ENCODE data around the gene MAGEA11.

MAGEA11 gene

GRCh38 chrX:149715468-149715867 is 3.6 kb downstream of the MAGEA11 start:
- H2AFZ ChIP-seq (ENCODE audit: low read length): no peak overlapping the region
- no peak overlapping the region for H3K4me2 ChIP-seq (ENCODE audit: low read depth, low read length, poor library complexity, severe bottlenecking)

GRCh38 chrX:149716632-149717031 is 4.8 kb downstream of the MAGEA11 start:
- Histone ChIP-seq H3K9ac (ENCODE audit: low read depth, low read length, poor library complexity, severe bottlenecking) (no peak overlapping the region), H2AFZ (ENCODE audit: low read length) (no peak overlapping the region), H3K36me3 (ENCODE audit: insufficient read depth, low read length) (no peaks in the 10 kb centered on the region), H3K4me1 (ENCODE audit: insufficient read depth, low read length, poor library complexity, severe bottlenecking) (no peaks in the 10 kb centered on the region), H3K9me3 (ENCODE audit: insufficient read depth, low read depth, low read length) (no peaks in the 10 kb centered on the region), H4K20me1 (ENCODE audit: insufficient read depth, low read length, poor library complexity, severe bottlenecking) (no peaks in the 10 kb centered on the region), H3K9me2 (replicated peaks; ENCODE audit: low read depth, low read length) (no peaks in the 10 kb centered on the region), H3K27me3 (ENCODE audit: insufficient read depth, low read length, poor library complexity, severe bottlenecking) (no peaks in the 10 kb centered on the region), H3K4me2 (ENCODE audit: low read depth, low read length, poor library complexity, severe bottlenecking) (no peak overlapping the region), H3K79me2 (ENCODE audit: insufficient read depth, low read length) (no peaks in the 10 kb centered on the region), H3F3A (ENCODE audit: low read depth) (no peaks in the 10 kb centered on the region), H3K4me3 (ENCODE audit: low read length, poor library complexity, severe bottlenecking) (no peak overlapping the region)
- TF ChIP-seq CTCF (conservative IDR thresholded peaks at IDR 0.05; ENCODE audit: low read length): no peak
- no peak for TF ChIP-seq EZH2phosphoT487 (IDR thresholded peaks at IDR 0.05; ENCODE audit: borderline replicate concordance)

More at GRCh38 chrX:149715468-149715867, 3.6 kb downstream of the MAGEA11 start:
- H3K9ac ChIP-seq (ENCODE audit: low read depth, low read length, poor library complexity, severe bottlenecking): no peak overlapping the region
- no peak overlapping the region for H3K4me3 ChIP-seq (ENCODE audit: low read length, poor library complexity, severe bottlenecking)
- no peaks in the 10 kb centered on the region for H3F3A ChIP-seq (ENCODE audit: low read depth)
- TF ChIP-seq EZH2phosphoT487 (IDR thresholded peaks at IDR 0.05; ENCODE audit: borderline replicate concordance) (no peak), CTCF (conservative IDR thresholded peaks at IDR 0.05; ENCODE audit: low read length) (no peak)
- H3K9me2 ChIP-seq (replicated peaks; ENCODE audit: low read depth, low read length): no peaks in the 10 kb centered on the region
- H3K36me3 ChIP-seq (ENCODE audit: insufficient read depth, low read length): no peaks in the 10 kb centered on the region
- H3K4me1 ChIP-seq (ENCODE audit: insufficient read depth, low read length, poor library complexity, severe bottlenecking): no peaks in the 10 kb centered on the region
- H3K9me3 ChIP-seq (ENCODE audit: insufficient read depth, low read depth, low read length): no peaks in the 10 kb centered on the region
- H3K27me3 ChIP-seq (ENCODE audit: insufficient read depth, low read length, poor library complexity, severe bottlenecking): no peaks in the 10 kb centered on the region
- no peaks in the 10 kb centered on the region for H4K20me1 ChIP-seq (ENCODE audit: insufficient read depth, low read length, poor library complexity, severe bottlenecking)
- H3K79me2 ChIP-seq (ENCODE audit: insufficient read depth, low read length): no peaks in the 10 kb centered on the region

GRCh38 chrX:149717803-149718202 is 5.9 kb downstream of the MAGEA11 start:
- no peaks in the 10 kb centered on the region for H3K79me2 ChIP-seq (ENCODE audit: insufficient read depth, low read length)
- no peaks in the 10 kb centered on the region for H3K36me3 ChIP-seq (ENCODE audit: insufficient read depth, low read length)
- H3K4me1 ChIP-seq (ENCODE audit: insufficient read depth, low read length, poor library complexity, severe bottlenecking): no peaks in the 10 kb centered on the region
- H3K9me3 ChIP-seq (ENCODE audit: insufficient read depth, low read depth, low read length): no peaks in the 10 kb centered on the region
- no peak overlapping the region for H2AFZ ChIP-seq (ENCODE audit: low read length)
- no peaks in the 10 kb centered on the region for H4K20me1 ChIP-seq (ENCODE audit: insufficient read depth, low read length, poor library complexity, severe bottlenecking)
- no peaks in the 10 kb centered on the region for H3F3A ChIP-seq (ENCODE audit: low read depth)
- H3K4me3 ChIP-seq (ENCODE audit: low read length, poor library complexity, severe bottlenecking): no peak overlapping the region
- no peaks in the 10 kb centered on the region for H3K9me2 ChIP-seq (replicated peaks; ENCODE audit: low read depth, low read length)
- H3K9ac ChIP-seq (ENCODE audit: low read depth, low read length, poor library complexity, severe bottlenecking): no peak overlapping the region
- no peak overlapping the region for H3K4me2 ChIP-seq (ENCODE audit: low read depth, low read length, poor library complexity, severe bottlenecking)
- TF ChIP-seq CTCF (conservative IDR thresholded peaks at IDR 0.05; ENCODE audit: low read length): no peak
- no peak for TF ChIP-seq EZH2phosphoT487 (IDR thresholded peaks at IDR 0.05; ENCODE audit: borderline replicate concordance)
- no peaks in the 10 kb centered on the region for H3K27me3 ChIP-seq (ENCODE audit: insufficient read depth, low read length, poor library complexity, severe bottlenecking)
